ENCODE results near the gene SSX3. TPM values are rescaled to one million over a fixed set of nuclear protein-coding genes. Genes with fewer than 3 reads are reported as not detected.
"Not testable (repeated sequence)": the region's sequence is repeated elsewhere in the genome, so short reads cannot be mapped to it uniquely, and the experiment has no call there.

SSX3 gene
- total and polyA plus RNA-seq, 10 of the 15 experiments (the other 5 are each of a cell fraction or from before 2014, with no cell fraction given), result not detected

GRCh38 chrX:48383239-48383638 lies 26.7 kb upstream of the SSX3 start, which contains the start of gene SSX4:
Gene SSX4 (plus strand): TSS chrX:48383539. CDS start chrX:48384054, 515 bp downstream.
- SMC1A ChIA-PET (ENCODE audit: uncharacterized antibody, unreplicated experiment); BruUV-seq (replicated peaks); H2AFZ ChIP-seq (ENCODE audit: control insufficient read depth, low read depth, low read length); H3K4me1 ChIP-seq (ENCODE audit: control insufficient read depth, insufficient read depth, low read length); DNase-seq (ENCODE audit: low read depth, low spot score); RAD21 ChIA-PET (ENCODE audit: unreplicated experiment); FAIRE-seq; H3K4me2 ChIP-seq (ENCODE audit: control insufficient read depth, insufficient read depth); H3K4me3 ChIP-seq; POLR2A ChIA-PET; H3K27me3 ChIP-seq (replicated peaks in 1 of 2; ENCODE audit: control insufficient read depth in 2 of 2, insufficient read depth in 2 of 2, low read length in 1 of 2); intact Hi-C loops (cut with micrococcal nuclease; ENCODE audit: unreplicated experiment); CTCF ChIA-PET; H3K36me3 ChIP-seq (ENCODE audit: control insufficient read depth in 2 of 2, insufficient read depth in 2 of 2, low read length in 1 of 2); H4K20me1 ChIP-seq (ENCODE audit: control insufficient read depth, insufficient read depth); H3K79me2 ChIP-seq (ENCODE audit: control insufficient read depth, insufficient read depth, low read length); ATAC-seq; H3K9me3 ChIP-seq (replicated peaks; ENCODE audit: control insufficient read depth, insufficient read depth, low read length); H3K27ac ChIP-seq (ENCODE audit: control insufficient read depth, insufficient read depth); H3K9ac ChIP-seq (ENCODE audit: control insufficient read depth, insufficient read depth, low read length); in situ Hi-C loops (cut with MboI): not testable (repeated sequence)
- WGBS (ENCODE audit: insufficient coverage, insufficient replicate concordance, low lambda C conversion rate, missing lambda C conversion rate), result no CpG with 5 or more reads among the region's 16 CpGs

GRCh38 chrX:48370408-48370807 lies 13.9 kb upstream of the SSX3 start:
- not testable (repeated sequence) for FAIRE-seq

GRCh38 chrX:48367717-48368408 lies 11.4 kb upstream of the SSX3 start:
- H3K27ac ChIP-seq (ENCODE audit: control insufficient read depth, insufficient read depth); SMC1A ChIA-PET (ENCODE audit: uncharacterized antibody, unreplicated experiment); H3K9me3 ChIP-seq (replicated peaks; ENCODE audit: control insufficient read depth, insufficient read depth, low read length); H3K27me3 ChIP-seq (replicated peaks in 1 of 2; ENCODE audit: control insufficient read depth in 2 of 2, insufficient read depth in 2 of 2, low read length in 1 of 2); BruUV-seq (replicated peaks); H3K4me2 ChIP-seq (ENCODE audit: control insufficient read depth, insufficient read depth); intact Hi-C loops (cut with micrococcal nuclease; ENCODE audit: unreplicated experiment); H3K9ac ChIP-seq (ENCODE audit: control insufficient read depth, insufficient read depth, low read length); FAIRE-seq; DNase-seq (ENCODE audit: low read depth, low spot score); H3K4me3 ChIP-seq; POLR2A ChIA-PET; CTCF ChIA-PET; RAD21 ChIA-PET (ENCODE audit: unreplicated experiment); H3K4me1 ChIP-seq (ENCODE audit: control insufficient read depth, insufficient read depth, low read length); in situ Hi-C loops (cut with MboI); ATAC-seq; H3K36me3 ChIP-seq (ENCODE audit: control insufficient read depth in 2 of 2, insufficient read depth in 2 of 2, low read length in 1 of 2); H4K20me1 ChIP-seq (ENCODE audit: control insufficient read depth, insufficient read depth); H2AFZ ChIP-seq (ENCODE audit: control insufficient read depth, low read depth, low read length); H3K79me2 ChIP-seq (ENCODE audit: control insufficient read depth, insufficient read depth, low read length): not testable (repeated sequence)
- no CpG with 5 or more reads among the region's 12 CpGs for WGBS (ENCODE audit: insufficient coverage, insufficient replicate concordance, low lambda C conversion rate, missing lambda C conversion rate)

More at GRCh38 chrX:48370408-48370807, 13.9 kb upstream of the SSX3 start:
- H3K79me2 ChIP-seq (ENCODE audit: control insufficient read depth, insufficient read depth, low read length); H3K36me3 ChIP-seq (ENCODE audit: control insufficient read depth in 2 of 2, insufficient read depth in 2 of 2, low read length in 1 of 2); H3K27me3 ChIP-seq (replicated peaks in 1 of 2; ENCODE audit: control insufficient read depth in 2 of 2, insufficient read depth in 2 of 2, low read length in 1 of 2); H2AFZ ChIP-seq (ENCODE audit: control insufficient read depth, low read depth, low read length); H3K4me2 ChIP-seq (ENCODE audit: control insufficient read depth, insufficient read depth); H3K27ac ChIP-seq (ENCODE audit: control insufficient read depth, insufficient read depth); ATAC-seq; intact Hi-C loops (cut with micrococcal nuclease; ENCODE audit: unreplicated experiment); in situ Hi-C loops (cut with MboI); SMC1A ChIA-PET (ENCODE audit: uncharacterized antibody, unreplicated experiment); CTCF ChIA-PET; DNase-seq (ENCODE audit: low read depth, low spot score); H3K9me3 ChIP-seq (replicated peaks; ENCODE audit: control insufficient read depth, insufficient read depth, low read length); RAD21 ChIA-PET (ENCODE audit: unreplicated experiment); H3K4me1 ChIP-seq (ENCODE audit: control insufficient read depth, insufficient read depth, low read length); H3K4me3 ChIP-seq; BruUV-seq (replicated peaks); H3K9ac ChIP-seq (ENCODE audit: control insufficient read depth, insufficient read depth, low read length); POLR2A ChIA-PET; H4K20me1 ChIP-seq (ENCODE audit: control insufficient read depth, insufficient read depth): not testable (repeated sequence)
- no CpG with 5 or more reads among the region's 8 CpGs for WGBS (ENCODE audit: insufficient coverage, insufficient replicate concordance, low lambda C conversion rate, missing lambda C conversion rate)

GRCh38 chrX:48359281-48359680 lies 2.8 kb upstream of the SSX3 start:
- H3K4me1 ChIP-seq (ENCODE audit: control insufficient read depth, insufficient read depth, low read length); ATAC-seq; CTCF ChIA-PET; H3K9me3 ChIP-seq (replicated peaks; ENCODE audit: control insufficient read depth, insufficient read depth, low read length); H3K4me2 ChIP-seq (ENCODE audit: control insufficient read depth, insufficient read depth); SMC1A ChIA-PET (ENCODE audit: uncharacterized antibody, unreplicated experiment); BruUV-seq (replicated peaks); in situ Hi-C loops (cut with MboI); H3K4me3 ChIP-seq; RAD21 ChIA-PET (ENCODE audit: unreplicated experiment); H3K27me3 ChIP-seq (replicated peaks in 1 of 2; ENCODE audit: control insufficient read depth in 2 of 2, insufficient read depth in 2 of 2, low read length in 1 of 2); H3K36me3 ChIP-seq (ENCODE audit: control insufficient read depth in 2 of 2, insufficient read depth in 2 of 2, low read length in 1 of 2); H3K9ac ChIP-seq (ENCODE audit: control insufficient read depth, insufficient read depth, low read length); FAIRE-seq; intact Hi-C loops (cut with micrococcal nuclease; ENCODE audit: unreplicated experiment); POLR2A ChIA-PET; H3K27ac ChIP-seq (ENCODE audit: control insufficient read depth, insufficient read depth); DNase-seq (ENCODE audit: low read depth, low spot score); H4K20me1 ChIP-seq (ENCODE audit: control insufficient read depth, insufficient read depth); H3K79me2 ChIP-seq (ENCODE audit: control insufficient read depth, insufficient read depth, low read length); H2AFZ ChIP-seq (ENCODE audit: control insufficient read depth, low read depth, low read length): not testable (repeated sequence)
- WGBS (ENCODE audit: insufficient coverage, insufficient replicate concordance, low lambda C conversion rate, missing lambda C conversion rate), result 40% methylated on average over 6 of the region's 6 CpGs
